HG03045 (cell line): ENCODE results near the gene NPHS1.

Experiments used
- ATAC-seq: cut with Tn5 transposase; IDR thresholded peaks from one replicate; pipeline ENCODE4 v1.9.1; 2021; ENCODE audit warnings: mild to moderate bottlenecking, moderate library complexity; ENCODE audit not compliant: unreplicated experiment

Gene NPHS1

GRCh38 chr19:35789195-35789977, 62.9 kb downstream of the NPHS1 start:
- no peak for ATAC-seq

- no peak for ATAC-seq
Observed at GRCh38 chr19:35788205-35788960, 63.9 kb downstream of the NPHS1 start.

GRCh38 chr19:35787227-35787799, 65.0 kb downstream of the NPHS1 start:
- no peak for ATAC-seq

GRCh38 chr19:35786299-35787160, 65.8 kb downstream of the NPHS1 start:
- ATAC-seq, result no peak

- ATAC-seq, result no peak
Observed at GRCh38 chr19:35785339-35785627, 67.0 kb downstream of the NPHS1 start.

GRCh38 chr19:35784503-35785338, 67.6 kb downstream of the NPHS1 start:
- ATAC-seq, result no peak

GRCh38 chr19:35783469-35784434, 68.6 kb downstream of the NPHS1 start:
- no peak for ATAC-seq

GRCh38 chr19:35782589-35782988, 69.7 kb downstream of the NPHS1 start:
- no peak for ATAC-seq

GRCh38 chr19:35781650-35782049, 70.7 kb downstream of the NPHS1 start:
- ATAC-seq, result no peak

- no peak for ATAC-seq
Observed at GRCh38 chr19:35780717-35781116, 71.6 kb downstream of the NPHS1 start.

GRCh38 chr19:35780058-35780457, 72.2 kb downstream of the NPHS1 start:
- no peak for ATAC-seq

- ATAC-seq, result no peak
Observed at GRCh38 chr19:35779033-35779432, 73.3 kb downstream of the NPHS1 start.

- no peak for ATAC-seq
Observed at GRCh38 chr19:35777961-35778360, 74.3 kb downstream of the NPHS1 start.

GRCh38 chr19:35777086-35777841, 75.0 kb downstream of the NPHS1 start:
- no peak for ATAC-seq

- ATAC-seq, result no peak
Observed at GRCh38 chr19:35776102-35776788, 76.1 kb downstream of the NPHS1 start.
